GM12864 (cell line): ENCODE measurements around the gene ERP44.
A peak's percentile ranks its signal among the peaks of the same experiment; 100 is the strongest.

Experiments used
- DNase-seq: peaks from one replicate; pipeline ENCODE4 v3.0.0-alpha.2; 2011; ENCODE audit warnings: low read depth
- H3K4me3 ChIP-seq: 2 replicates; pipeline ENCODE4 v1.5.1; 2011; ENCODE audit warnings: mild to moderate bottlenecking, low read depth, low read length, control low read depth
- CTCF ChIP-seq: IDR thresholded peaks from 2 replicates; pipeline ENCODE4 v1.5.1; 2011; ENCODE audit warnings: low read depth, mild to moderate bottlenecking, moderate library complexity, low read length, control low read depth, inconsistent platforms; ENCODE audit errors: missing control alignments

ERP44 gene

DNA sequence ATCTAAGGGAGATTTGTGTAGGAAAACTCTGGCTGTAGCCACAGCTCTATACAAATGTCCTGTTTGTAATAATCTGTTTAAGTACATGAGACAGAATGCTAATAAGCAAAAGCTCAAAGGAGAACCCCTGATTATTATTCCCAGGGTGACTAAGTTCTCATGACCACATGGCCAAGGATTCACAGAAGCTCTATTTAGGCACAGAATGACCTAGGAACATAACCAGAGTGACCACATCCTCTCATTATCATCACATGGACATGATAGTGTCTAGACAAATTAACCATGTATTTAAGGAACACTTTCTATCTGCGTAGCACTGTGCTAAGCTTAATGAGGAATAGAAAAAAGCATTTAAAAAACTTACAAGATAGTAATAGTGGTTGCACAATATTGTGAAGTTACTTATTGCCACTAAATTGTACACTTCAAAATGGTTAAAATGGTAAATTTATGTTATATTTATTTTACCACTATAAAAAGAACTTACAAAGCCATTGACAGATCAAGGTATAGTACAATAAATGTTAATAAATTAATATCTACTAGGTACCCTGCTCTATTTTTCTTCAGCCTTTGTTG is 136.0 kb downstream of the ERP44 start:
- no peak overlapping the region for H3K4me3 ChIP-seq
- no peak for DNase-seq
- no peak for TF ChIP-seq CTCF

GRCh38 chr9:99955606-99956005 is 143.2 kb downstream of the ERP44 start:
- H3K4me3 ChIP-seq: no peak overlapping the region
- TF ChIP-seq CTCF: no peak
- DNase-seq: no peak

GRCh38 chr9:99954819-99955218 is 144.0 kb downstream of the ERP44 start:
- no peak for TF ChIP-seq CTCF
- DNase-seq: peak; percentile 8
- H3K4me3 ChIP-seq: no peak overlapping the region

DNA sequence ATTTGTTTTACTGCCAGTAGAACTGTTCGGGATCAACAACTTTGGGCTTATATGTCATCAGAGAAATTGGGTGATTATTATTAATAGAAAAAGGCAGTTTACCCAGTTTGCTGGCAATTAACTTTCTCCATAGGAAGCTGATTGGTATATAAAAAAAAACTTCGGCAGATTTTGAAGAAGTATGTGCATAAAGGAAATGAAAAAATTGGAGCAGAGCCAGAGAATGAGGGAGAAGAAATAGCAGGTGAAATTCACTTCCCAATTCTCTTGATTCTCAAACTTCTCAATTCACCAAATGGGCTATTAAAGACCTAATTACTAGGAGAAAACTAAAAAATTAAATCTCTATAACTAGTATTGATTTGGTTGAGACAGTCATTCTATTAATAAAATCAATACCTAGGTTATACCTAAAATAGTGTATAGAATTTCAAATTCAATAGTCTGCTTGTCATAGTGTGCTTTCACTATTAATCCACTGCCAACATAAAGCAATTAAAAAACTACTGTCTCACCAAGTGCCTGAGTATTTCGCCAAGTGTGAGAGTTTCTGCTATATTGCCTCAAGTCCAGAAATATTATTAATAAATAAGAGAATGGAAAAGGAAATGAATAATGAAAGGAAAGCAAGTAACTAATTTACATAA is 144.8 kb downstream of the ERP44 start:
- TF ChIP-seq CTCF: no peak

DNA sequence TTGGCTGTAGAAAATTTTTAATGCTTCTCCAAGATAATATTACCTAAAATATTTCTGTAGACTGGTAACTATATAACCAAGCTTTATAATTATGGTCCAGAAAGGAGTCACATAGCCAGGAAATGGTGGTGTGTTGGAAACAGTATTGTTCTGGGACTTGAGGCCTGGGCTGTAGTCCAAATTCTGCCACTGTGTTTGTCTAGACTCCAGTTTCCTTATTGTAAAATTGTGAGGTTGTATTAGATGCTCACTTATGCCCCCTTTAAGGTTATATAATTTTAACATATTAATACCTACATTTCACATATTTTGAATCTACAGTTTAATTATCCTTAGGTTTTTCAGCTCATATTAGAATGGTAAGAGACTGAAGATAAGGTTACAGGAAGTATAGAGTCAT is 149.9 kb downstream of the ERP44 start:
- no peak for DNase-seq
- H3K4me3 ChIP-seq: no peak overlapping the region
- TF ChIP-seq CTCF: no peak

More for the DNA sequence above, 144.8 kb downstream of the ERP44 start:
- DNase-seq: no peak
- no peak overlapping the region for H3K4me3 ChIP-seq

- DNase-seq: no peak
- no peak for TF ChIP-seq CTCF
- H3K4me3 ChIP-seq: no peak overlapping the region
Measured at GRCh38 chr9:99948482-99948881, 150.3 kb downstream of the ERP44 start.

DNA sequence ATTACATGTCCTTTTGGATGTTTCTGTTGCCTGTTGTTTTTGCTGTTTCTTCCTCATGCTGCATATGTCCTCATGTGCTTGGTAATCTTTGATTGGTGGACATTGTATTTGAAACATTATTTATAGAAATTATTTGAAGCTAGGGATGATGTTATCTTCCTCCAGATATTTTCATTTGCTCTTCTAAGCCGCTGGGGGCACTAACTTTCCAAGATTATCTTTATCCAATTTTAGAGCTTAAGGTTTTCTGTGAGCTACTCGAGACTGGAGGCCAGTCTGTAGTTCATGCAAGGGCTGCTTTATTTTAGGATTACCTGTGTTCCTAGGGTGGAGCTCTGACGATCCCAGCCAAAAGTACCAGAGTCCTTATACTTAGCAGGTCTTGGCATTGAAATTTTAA is 151.4 kb downstream of the ERP44 start:
- TF ChIP-seq CTCF: no peak
- DNase-seq: no peak
- H3K4me3 ChIP-seq: no peak overlapping the region
